GM21528 (cell line): ENCODE measurements around the gene TWSG1.
"Not testable (repeated sequence)": the region's sequence is repeated elsewhere in the genome, so short reads cannot be mapped to it uniquely, and the experiment has no call there.

Experiments used
- ATAC-seq: cut with Tn5 transposase; IDR thresholded peaks from one replicate; pipeline ENCODE4 v1.9.1; 2021; ENCODE audit warnings: mild to moderate bottlenecking, moderate library complexity; ENCODE audit not compliant: unreplicated experiment, low FRiP score

The TWSG1 gene

GRCh38 chr18:9449600-9450414, 115.2 kb downstream of the TWSG1 start:
- ATAC-seq: no peak

GRCh38 chr18:9450920-9451319, 116.3 kb downstream of the TWSG1 start:
- not testable (repeated sequence) for ATAC-seq
